Aorta (tissue), 5 donors: ENCODE results near the gene SLC16A11. TPM values are rescaled to one million over a fixed set of nuclear protein-coding genes. Genes with fewer than 3 reads are reported as not detected.

Experiments used
- ATAC-seq: fragments of 200-7000 bp; cut with Tn5 transposase; one replicate; pipeline ENCODE4 v1.9.1; 2022; ENCODE audit warnings: moderate library complexity; ENCODE audit not compliant: low FRiP score
- DNase-seq, 2 donors: peaks; one replicate each; pipeline ENCODE4 v3.0.0-alpha.2; 2020
- H3K27ac ChIP-seq, 2 donors: one replicate each; pipeline ENCODE4 v1.5.1; 2013; ENCODE audit warnings: low read length in 2 of 2, mild to moderate bottlenecking in 2 of 2, moderate library complexity in 2 of 2, control low read depth in 1 of 2, inconsistent platforms in 1 of 2, low read depth in 1 of 2
- H3K27me3 ChIP-seq, 2 donors: one replicate each; pipeline ENCODE4 v1.6.1; 2013; ENCODE audit warnings: control low read depth in 1 of 2, low read length in 1 of 2, mild to moderate bottlenecking in 1 of 2, moderate library complexity in 1 of 2; ENCODE audit not compliant: insufficient read depth in 2 of 2, control insufficient read depth in 1 of 2
- H3K36me3 ChIP-seq, 2 donors: one replicate each; pipeline ENCODE4 v1.6.1; 2013; ENCODE audit warnings: control low read depth in 1 of 2, low read length in 1 of 2, mild to moderate bottlenecking in 1 of 2; ENCODE audit not compliant: insufficient read depth in 2 of 2, control insufficient read depth in 1 of 2
- H3K4me1 ChIP-seq, 2 donors: one replicate each; pipeline ENCODE4 v1.6.1; 2013; ENCODE audit warnings: low read length in 2 of 2, control low read depth in 1 of 2, mild to moderate bottlenecking in 1 of 2, moderate library complexity in 1 of 2; ENCODE audit not compliant: insufficient read depth in 2 of 2, control insufficient read depth in 1 of 2
- H3K4me3 ChIP-seq, 2 donors: one replicate each; pipeline ENCODE4 v1.5.1; 2013; ENCODE audit warnings: low read length in 2 of 2, control low read depth in 1 of 2, mild to moderate bottlenecking in 1 of 2
- H3K9me3 ChIP-seq: one replicate; pipeline ENCODE4 v1.6.1; 2013; ENCODE audit warnings: mild to moderate bottlenecking, low read length; ENCODE audit not compliant: control insufficient read depth
- WGBS, 2 donors: extraction: QIAGEN DNeasy Blood & Tissue Kit; methylation state at CpG; one replicate each; pipeline ENCODE4 v1.1.7; 2013; 5-methylcytosine and 5-hydroxymethylcytosine counted together
- intact Hi-C, 2 donors: fragments of 100-400 bp; cut with DNase I; formaldehyde crosslinking; loops; one replicate each; pipeline versions ENCODE4 v1.14.2 to v1.15.0; 2022
- polyA plus RNA-seq, 2 donors: library from polyadenylated mRNA; stranded (reverse); fragments of 200-250 nt; gene quantifications; one replicate each; pipeline ENCODE4 v1.2.3, GENCODE V29; 2013
- total RNA-seq, 2 donors: library from RNA; stranded (reverse); fragmentation: NEBNext Ultra II Directional; extraction: Animal tissue kit (Norgen Biotek cat#: 25700); gene quantifications; one replicate each; pipeline ENCODE4 v1.2.1, GENCODE V29; 2021
- donor health status: healthy with polysubstance abuse.
- donor health status: Bipolar disorder and iron deficiency.
- donor health status: DM: no; HTN: no; CAD: no.
- donor health status: DM: no; HTN: no; CAD: no.
- donor health status: DM: yes; HTN: yes; CAD: no.

Gene SLC16A11
- total and polyA plus RNA-seq, 4 donors = 0.26 to 1.3 TPM; not detected in 2

DNA sequence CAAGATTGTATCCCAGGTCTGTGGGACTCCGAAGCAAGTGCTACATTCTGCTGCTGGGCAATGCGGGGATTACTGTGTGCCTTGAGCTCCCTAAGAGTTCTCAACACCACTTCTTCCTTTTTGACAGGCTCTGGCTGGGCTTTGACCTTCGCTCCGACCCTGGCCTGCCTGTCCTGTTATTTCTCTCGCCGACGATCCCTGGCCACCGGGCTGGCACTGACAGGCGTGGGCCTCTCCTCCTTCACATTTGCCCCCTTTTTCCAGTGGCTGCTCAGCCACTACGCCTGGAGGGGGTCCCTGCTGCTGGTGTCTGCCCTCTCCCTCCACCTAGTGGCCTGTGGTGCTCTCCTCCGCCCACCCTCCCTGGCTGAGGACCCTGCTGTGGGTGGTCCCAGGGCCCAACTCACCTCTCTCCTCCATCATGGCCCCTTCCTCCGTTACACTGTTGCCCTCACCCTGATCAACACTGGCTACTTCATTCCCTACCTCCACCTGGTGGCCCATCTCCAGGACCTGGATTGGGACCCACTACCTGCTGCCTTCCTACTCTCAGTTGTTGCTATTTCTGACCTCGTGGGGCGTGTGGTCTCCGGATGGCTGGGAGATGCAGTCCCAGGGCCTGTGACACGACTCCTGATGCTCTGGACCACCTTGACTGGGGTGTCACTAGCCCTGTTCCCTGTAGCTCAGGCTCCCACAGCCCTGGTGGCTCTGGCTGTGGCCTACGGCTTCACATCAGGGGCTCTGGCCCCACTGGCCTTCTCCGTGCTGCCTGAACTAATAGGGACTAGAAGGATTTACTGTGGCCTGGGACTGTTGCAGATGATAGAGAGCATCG lies 5.6 kb downstream of the SLC16A11 start:
- Histone ChIP-seq H3K36me3 (no peaks in the 10 kb centered on the region), H3K27me3 (no peaks in the 10 kb centered on the region), H3K4me3 (no peak overlapping the region), H3K9me3 (no peaks in the 10 kb centered on the region), H3K4me1 (no peaks in the 10 kb centered on the region), H3K27ac (no peak overlapping the region)
- intact Hi-C loops = no loop called here
- DNase-seq = no peak
- 81 to 83% methylated on average over 19 of the region's 19 CpGs for WGBS, 2 donors
- ATAC-seq = no peak

DNA sequence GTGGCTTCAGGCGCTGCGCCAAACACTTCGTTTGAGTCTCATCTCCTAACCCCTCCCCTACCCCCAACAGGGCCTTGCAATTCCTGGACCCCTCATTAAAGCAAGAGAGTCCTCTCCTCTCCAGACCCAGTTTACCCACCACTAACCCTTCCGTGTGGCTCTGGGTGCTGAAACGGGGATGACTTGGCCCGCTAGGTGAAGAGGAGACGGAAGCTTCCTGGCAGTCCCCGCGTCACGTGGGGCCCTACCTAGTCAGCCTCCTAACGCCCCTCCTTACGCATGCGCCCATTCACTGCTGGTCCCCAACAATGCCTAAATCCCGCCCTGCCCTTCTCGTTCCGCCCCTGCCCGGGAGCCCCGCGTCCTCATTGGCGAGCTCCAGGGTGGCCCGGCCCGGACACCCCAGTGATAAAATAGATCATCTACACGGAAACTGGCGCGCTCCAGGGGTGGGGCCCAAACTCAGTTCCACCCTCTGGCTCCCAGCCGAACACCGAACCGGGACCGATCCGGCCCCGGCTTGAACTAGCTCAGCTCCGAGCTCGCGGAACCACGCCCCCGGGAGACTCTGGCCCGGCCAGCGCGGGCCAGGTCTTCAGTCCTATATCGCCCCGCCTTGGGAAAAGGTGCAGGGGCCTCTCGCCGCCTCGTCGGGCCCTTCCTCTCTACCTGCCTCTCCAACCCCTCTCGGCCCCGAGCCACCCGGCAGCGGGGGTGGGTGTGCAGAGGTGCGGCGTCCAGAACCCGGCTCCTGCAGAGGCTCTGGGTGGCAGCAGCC lies 8.1 kb downstream of the SLC16A11 start, which contains the start of gene SLC16A13:
SLC16A13 (plus strand) TSS at position 425 of the 778 bp plus-strand sequence. CDS start 368 bp downstream, outside the sequence.
- WGBS, 2 donors = 1% methylated on average over 51 to 52 of the region's 52 CpGs
- intact Hi-C loops = no loop called here
- Histone ChIP-seq H3K27ac (no peak within 1 kb of the TSS), H3K9me3 (no peaks in the 10 kb centered on the region), H3K27me3 (no peaks in the 10 kb centered on the region), H3K4me3 (peak within 1 kb of the TSS in 1 of 2 donors; percentile 32), H3K4me1 (no peaks in the 10 kb centered on the region), H3K36me3 (no peaks in the 10 kb centered on the region)
- peak; percentile 94 for ATAC-seq
- DNase-seq = peak; percentile 94 to 96

DNA sequence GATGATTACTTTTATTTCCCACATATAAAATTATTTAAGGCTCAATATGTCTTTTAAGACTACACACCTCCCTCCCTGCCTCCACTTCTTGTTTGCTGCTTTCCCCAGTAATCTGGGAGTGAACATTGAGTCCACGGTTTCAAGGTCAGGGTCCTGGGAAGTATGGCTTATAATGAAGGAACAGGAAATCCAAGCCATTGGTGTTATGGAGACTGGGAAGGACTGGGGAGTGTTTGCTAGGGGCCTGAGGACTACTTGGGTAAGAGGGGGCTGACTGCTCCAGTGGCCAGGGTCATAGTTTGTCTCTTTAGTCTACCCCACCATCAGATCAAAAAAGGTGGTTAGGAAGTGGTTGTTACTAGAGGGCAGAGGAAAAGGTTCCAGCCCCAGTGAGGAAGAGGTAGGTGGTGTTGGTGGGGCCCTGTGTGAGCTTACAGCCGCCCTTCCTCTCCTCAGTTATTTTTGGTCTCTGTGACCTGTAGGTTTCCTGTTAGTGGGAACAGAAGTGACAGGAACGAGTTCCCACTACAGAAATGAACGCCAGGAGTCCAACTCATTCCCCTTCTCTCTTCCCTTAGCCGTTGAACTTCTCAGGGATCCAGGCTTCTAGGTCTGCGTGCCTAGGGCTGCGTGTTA lies 8.8 kb downstream of the SLC16A11 start:
- Histone ChIP-seq H3K27ac (no peak overlapping the region), H3K9me3 (no peaks in the 10 kb centered on the region), H3K4me1 (no peaks in the 10 kb centered on the region), H3K4me3 (no peak overlapping the region), H3K27me3 (no peaks in the 10 kb centered on the region), H3K36me3 (no peaks in the 10 kb centered on the region)
- intact Hi-C loops = no loop called here
- DNase-seq (no peak), ATAC-seq (peak; percentile 29)
- WGBS, 2 donors = 21 to 27% methylated on average over 7 of the region's 7 CpGs

DNA sequence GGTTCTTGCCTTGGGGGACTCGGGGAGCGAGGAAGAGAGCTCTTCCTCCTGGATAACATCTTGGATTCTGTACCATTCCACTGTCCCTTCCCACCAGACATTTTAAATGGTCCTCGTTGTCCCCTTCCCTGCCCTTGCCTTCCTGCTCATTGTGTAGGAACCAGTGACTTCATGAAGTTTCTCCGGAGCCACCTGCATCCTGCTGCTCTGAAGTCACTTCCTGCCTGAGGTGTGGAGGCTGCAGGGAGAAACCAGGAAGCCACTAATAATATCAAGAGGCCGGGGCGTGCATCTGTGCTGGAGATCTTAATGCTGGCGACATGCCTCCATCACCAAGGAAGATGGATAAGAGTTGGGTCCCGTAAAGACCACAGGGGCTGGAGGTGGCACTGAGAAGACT lies 14.2 kb downstream of the SLC16A11 start:
- Histone ChIP-seq H3K27me3 (no peaks in the 10 kb centered on the region), H3K4me3 (no peak overlapping the region), H3K4me1 (no peaks in the 10 kb centered on the region), H3K36me3 (no peaks in the 10 kb centered on the region), H3K27ac (no peak overlapping the region), H3K9me3 (no peaks in the 10 kb centered on the region)
- intact Hi-C loops = no loop called here
- DNase-seq = no peak
- 77 to 83% methylated on average over 8 of the region's 8 CpGs for WGBS, 2 donors
- ATAC-seq = no peak

DNA sequence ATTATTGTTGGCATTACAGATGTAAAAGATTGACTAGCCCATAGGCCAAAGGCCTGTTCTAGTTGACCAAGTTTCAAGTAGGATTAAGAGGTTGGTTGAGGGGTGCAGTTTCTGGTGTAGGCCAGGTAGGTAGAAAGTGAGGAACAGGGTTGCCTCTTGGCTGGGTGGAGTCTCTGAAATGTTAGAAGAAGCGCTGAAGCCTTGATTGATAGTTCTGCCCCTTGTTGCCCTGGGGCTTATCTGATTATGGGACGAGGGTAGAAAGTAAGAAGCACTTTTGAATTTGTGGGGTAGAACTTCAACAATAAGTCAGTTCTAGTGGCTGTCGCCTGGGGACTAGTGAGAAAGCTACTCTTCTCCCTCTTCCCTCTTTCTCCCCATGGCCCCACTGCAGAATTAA lies 14.8 kb downstream of the SLC16A11 start:
- Histone ChIP-seq H3K27ac (no peak overlapping the region), H3K4me3 (no peak overlapping the region), H3K9me3 (no peaks in the 10 kb centered on the region), H3K36me3 (no peaks in the 10 kb centered on the region), H3K4me1 (no peaks in the 10 kb centered on the region), H3K27me3 (no peaks in the 10 kb centered on the region)
- no peak for ATAC-seq
- no peak for DNase-seq
- intact Hi-C loops = no loop called here
- 88 to 89% methylated on average over 3 of the region's 3 CpGs for WGBS, 2 donors

DNA sequence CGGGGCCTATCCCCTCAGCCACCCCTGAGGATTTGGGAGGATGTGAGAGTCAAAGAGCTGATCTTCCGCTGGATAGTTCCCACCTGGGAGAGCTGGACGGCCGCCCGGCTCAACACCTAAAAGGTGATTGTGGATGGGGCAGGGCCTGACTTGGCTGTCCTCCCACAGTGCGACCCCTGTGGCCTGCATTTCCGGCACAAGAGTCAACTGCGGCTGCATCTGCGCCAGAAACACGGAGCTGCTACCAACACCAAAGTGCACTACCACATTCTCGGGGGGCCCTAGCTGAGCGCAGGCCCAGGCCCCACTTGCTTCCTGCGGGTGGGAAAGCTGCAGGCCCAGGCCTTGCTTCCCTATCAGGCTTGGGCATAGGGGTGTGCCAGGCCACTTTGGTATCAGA lies 16.6 kb downstream of the SLC16A11 start:
- H3K4me1 ChIP-seq = no peaks in the 10 kb centered on the region
- H3K27me3 ChIP-seq = no peaks in the 10 kb centered on the region
- ATAC-seq (no peak), DNase-seq (peak in 1 of 2 donors; percentile 75)
- intact Hi-C loops = no loop called here
- no peak overlapping the region for H3K4me3 ChIP-seq
- H3K9me3 ChIP-seq = no peaks in the 10 kb centered on the region
- H3K36me3 ChIP-seq = no peaks in the 10 kb centered on the region
- WGBS, 2 donors = 91 to 93% methylated on average over 13 of the region's 13 CpGs
- H3K27ac ChIP-seq = no peak overlapping the region

DNA sequence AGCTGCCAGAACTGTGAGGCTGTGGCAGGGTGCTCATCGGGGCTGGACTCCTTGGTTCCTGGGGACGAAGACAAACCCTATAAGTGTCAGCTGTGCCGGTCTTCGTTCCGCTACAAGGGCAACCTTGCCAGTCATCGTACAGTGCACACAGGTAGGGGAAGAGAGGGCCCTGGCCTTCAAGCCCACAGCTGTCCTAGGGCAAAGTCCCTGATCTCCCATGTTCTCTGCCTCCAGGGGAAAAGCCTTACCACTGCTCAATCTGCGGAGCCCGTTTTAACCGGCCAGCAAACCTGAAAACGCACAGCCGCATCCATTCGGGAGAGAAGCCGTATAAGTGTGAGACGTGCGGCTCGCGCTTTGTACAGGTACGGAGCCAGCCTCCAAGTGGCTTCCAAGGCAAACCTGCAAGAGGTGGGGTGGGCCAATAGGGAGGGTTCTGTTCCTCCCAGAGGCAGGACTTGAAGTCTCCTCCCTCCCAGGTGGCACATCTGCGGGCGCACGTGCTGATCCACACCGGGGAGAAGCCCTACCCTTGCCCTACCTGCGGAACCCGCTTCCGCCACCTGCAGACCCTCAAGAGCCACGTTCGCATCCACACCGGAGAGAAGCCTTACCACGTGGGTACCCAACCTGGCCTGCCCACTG lies 17.3 kb downstream of the SLC16A11 start:
- Histone ChIP-seq H3K9me3 (no peaks in the 10 kb centered on the region), H3K4me3 (no peak overlapping the region), H3K27me3 (no peaks in the 10 kb centered on the region), H3K36me3 (no peaks in the 10 kb centered on the region), H3K27ac (no peak overlapping the region), H3K4me1 (no peaks in the 10 kb centered on the region)
- peak in 1 of 2 donors; percentile 72 for DNase-seq
- intact Hi-C loops = no loop called here
- 93 to 94% methylated on average over 29 of the region's 29 CpGs for WGBS, 2 donors
- no peak for ATAC-seq

DNA sequence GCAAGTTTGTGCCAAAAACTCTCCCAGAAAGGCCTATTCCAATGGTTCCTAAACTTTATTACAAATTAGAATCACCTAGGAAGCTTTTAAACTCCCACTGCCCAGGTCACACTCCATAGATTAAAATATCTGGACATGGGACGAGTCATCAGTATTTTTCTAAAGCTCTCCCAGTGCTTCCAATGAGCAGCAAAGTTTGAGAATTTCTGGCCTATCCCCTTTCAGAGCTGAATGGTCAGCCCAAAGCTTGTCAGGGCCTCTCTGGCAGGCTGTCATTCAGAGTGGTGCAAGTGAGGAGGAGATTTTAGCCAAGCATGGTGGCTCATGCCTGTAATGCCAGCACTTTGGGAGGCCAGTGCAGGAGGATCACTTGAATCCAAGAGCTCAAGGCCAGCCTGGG lies 18.6 kb downstream of the SLC16A11 start:
- no peak for DNase-seq
- WGBS, 2 donors = 74 to 90% methylated on average over 1 of the region's 1 CpG
- Histone ChIP-seq H3K9me3 (no peaks in the 10 kb centered on the region), H3K36me3 (no peaks in the 10 kb centered on the region), H3K27ac (no peak overlapping the region), H3K27me3 (no peaks in the 10 kb centered on the region), H3K4me3 (no peak overlapping the region), H3K4me1 (no peaks in the 10 kb centered on the region)
- ATAC-seq = no peak
- intact Hi-C loops = no loop called here
